Dermis blood vessel endothelial cell (primary cell): Measurements from ENCODE around the gene RAB11A. TPM values are rescaled to one million over a fixed set of nuclear protein-coding genes. Genes with fewer than 3 reads are reported as not detected.

Experiments
- total RNA-seq: library from RNA; depleted of rRNA; stranded (reverse); fragments of >200 nt; gene quantifications from 2 replicates; pipeline ENCODE4 v1.2.3, GENCODE V29; 2014

RAB11A gene
- total RNA-seq, 1 donor from 2014 or later, result 485 TPM

Other genes starting within 250 kb of the RAB11A start
- gene SLC24A1, start 247.6 kb upstream of the RAB11A start, total RNA-seq, result 5.3 and 20.5 TPM in 2 replicates
- gene DENND4A, start 77.2 kb upstream of the RAB11A start, total RNA-seq, result 27.6 and 41.5 TPM in 2 replicates